HG03139 (cell line): Measurements from ENCODE around the gene TAP2.
"Not testable (repeated sequence)": the region's sequence is repeated elsewhere in the genome, so short reads cannot be mapped to it uniquely, and the experiment has no call there.

Experiments used
- ATAC-seq: cut with Tn5 transposase; IDR thresholded peaks from one replicate; pipeline ENCODE4 v1.9.1; 2021; ENCODE audit not compliant: unreplicated experiment

Gene TAP2

DNA sequence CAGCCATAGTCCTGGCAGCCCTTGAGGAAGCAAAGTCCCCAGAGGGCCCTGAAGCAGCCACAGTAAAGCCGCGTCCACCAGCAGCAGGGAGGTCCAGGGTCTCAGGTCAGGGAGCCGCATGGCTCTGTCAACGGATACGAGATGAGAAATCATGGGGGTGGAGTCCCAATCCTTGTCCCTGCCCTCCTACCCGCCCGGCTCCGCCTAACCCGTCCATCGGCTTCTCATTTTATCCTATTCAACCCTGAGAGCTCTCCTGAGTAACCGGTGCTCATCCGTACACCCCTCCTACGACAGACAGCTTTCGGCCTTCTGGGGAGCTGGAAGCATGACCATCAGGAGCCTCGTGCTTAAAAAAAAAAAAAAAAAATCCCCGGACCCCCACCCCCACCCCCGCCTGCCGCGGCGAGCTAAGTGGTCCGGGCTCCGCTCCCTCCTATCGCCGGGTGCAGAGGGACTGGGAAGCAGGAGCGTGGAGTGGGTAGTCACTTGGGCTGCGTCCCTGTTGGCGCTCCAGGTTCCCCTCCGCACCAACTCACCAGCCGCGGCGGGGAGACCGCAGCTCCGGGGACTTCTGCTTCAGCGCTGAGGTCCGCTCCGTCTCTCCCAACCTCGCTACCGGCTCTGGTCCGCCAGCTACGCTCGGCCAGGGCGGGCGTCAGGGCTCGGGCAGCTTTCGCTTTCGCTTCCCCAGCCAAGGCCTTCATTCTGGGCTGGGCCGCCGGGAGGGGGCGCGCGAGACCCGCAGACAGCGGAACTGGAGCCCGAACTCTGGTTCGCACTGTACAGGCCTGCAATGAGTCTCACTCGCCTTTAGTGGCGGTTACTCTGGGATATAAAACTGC, at the start of gene TAP2:
TAP2 (minus strand) TSS at position 626 of the 845 bp plus-strand sequence; CDS start at position 120, 506 bp downstream.
- peak; percentile 57 for ATAC-seq

DNA sequence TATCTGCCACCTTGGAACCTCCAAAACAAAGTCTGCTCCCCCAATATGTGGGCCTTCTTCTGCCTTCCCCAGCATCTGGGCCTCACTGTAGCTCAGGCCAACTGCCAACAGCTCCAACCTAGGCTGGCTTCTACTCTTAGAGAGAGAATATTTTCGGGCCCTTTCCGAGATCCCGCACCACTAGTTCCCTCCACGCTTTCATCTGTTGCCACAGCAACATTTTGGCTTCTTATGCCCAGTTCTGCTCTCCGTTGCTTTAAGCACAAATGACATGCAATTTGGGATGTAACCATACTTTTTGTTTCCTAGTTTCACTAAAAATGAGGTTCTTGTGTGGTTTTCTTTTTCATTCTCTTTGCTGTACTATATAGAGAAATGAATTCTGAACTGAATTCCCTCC, 49.1 kb upstream of the TAP2 start:
- ATAC-seq: no peak

- no peak for ATAC-seq
Measured at GRCh38 chr6:32886681-32887383, 48.3 kb upstream of the TAP2 start.

DNA sequence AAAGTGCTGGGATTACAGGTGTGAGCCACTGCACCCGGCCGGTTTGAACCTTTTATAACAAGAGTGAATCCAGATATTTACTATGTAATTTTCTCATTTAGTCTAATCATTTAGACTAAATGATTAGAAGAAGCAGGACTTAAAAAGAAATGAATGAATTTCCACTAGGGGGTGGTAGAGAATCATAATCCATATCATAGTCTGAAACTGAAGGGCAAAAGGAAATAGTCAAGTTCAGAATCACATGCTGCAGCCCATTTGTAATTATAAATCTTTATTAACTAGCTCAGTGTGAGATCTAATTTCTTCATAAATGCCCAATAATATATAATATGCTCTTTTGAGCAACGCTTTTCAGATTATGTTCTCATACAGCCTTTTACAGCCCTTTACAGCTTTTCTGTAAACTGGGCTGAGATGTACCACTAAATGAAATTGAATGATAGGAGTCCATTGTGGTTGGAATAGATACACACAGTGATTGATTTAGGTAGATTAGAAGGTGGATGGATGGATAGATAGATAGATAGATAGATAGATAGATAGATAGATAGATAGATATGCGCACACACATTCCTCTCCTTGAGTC, 47.3 kb upstream of the TAP2 start:
- ATAC-seq: no peak

DNA sequence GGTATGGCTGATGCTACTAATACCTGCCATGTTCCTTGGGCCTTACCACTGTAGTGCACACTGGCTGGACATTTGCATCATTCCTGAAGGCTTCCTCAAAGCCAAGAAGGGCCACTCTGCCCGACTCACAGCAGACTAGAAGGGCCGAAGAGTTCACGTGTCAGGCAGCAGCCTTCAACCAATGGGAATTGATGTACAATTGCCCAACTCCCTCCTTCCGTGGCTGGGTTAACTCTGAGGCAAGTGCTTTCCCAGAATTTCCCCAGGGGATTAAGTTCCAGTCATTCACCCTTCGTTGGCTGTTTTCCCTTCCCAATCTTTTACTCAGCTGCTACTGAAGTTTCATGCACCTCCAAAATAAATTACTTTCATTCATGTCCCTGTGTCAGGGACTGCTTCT, 45.2 kb upstream of the TAP2 start:
- ATAC-seq: no peak

DNA sequence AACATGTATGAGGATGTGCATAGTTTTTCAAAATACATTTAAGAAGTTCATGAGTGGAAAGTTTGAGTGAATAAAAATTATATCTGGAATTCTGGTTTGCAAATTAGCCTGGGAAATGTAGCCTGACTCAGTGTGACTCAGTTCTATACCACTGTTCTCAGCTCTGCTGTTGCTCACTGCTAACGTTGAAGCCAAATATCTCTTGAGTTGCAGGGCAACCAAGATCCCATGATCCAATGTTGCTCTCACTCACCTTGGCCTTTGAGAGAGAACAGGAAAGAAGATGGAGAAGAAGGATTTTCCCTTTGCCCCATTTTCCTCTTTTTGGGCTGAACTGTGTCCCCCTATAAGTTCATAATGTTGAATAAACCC, 44.3 kb upstream of the TAP2 start:
- no peak for ATAC-seq

GRCh38 chr6:32880962-32881361, 42.4 kb upstream of the TAP2 start:
- ATAC-seq: not testable (repeated sequence)

DNA sequence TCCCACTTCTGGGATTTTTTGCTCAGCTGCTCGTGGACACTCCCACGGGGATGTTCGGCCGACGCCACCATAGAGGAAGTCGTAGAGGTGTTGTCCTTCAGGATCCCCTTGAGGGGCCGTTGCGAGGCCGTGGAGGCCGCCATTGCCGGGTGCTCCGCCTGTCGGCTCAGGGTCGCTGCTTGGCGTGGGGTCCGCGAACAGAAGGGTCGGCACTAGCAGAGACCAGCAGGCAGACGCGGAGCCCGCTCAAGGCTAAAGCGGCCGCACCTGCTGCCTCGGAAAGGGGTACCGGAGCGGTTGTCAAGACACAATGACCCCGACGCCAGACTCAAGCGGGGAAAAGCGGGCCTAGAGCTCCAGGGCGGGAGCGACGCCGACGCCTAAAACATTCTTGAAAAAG, 41.2 kb upstream of the TAP2 start:
- ATAC-seq: no peak

DNA sequence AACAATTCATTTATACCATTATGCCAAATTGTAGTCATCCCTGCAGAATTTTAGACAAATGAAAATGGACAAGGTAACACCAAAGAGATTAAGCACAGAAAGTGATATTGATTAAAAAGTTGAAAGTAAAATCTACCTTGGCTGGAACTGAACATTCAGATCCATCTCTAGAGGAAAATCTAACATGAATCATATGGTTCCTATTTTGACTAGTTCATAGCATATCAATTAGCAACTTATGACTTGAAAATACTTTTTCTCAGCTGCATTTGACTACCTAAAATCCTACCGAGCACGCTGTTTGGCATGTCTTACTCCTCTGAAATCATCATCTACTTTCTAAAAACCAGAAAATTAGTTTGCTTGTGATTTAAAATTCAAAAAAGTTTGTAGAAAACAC, 38.1 kb upstream of the TAP2 start:
- no peak for ATAC-seq

GRCh38 chr6:32873947-32874346, 35.4 kb upstream of the TAP2 start:
- not testable (repeated sequence) for ATAC-seq

DNA sequence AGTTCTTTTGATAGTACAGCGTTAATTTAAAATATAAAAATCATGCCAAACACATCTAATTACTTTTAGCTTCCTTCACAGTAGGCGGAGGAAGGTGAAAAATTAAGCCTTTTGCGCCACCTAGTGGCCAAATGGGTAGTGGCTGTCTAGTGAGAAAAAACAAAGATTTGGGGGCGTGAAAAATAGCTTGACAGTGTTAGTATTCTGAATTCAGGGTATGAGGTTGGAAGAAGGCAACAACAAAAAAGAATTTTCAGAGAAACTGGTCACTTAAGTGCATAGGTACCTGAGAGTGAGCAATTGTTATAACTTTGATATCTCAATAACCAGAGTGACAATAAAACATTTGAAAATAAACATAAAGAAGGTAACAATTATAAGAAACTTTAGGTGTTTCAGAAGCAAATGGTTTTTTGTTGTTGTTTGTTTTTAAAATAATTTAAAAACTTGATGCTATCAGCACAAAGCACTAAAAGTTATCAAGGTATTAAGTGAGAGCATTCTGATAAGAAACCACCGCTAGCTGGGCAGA, 29.8 kb upstream of the TAP2 start:
- no peak for ATAC-seq

GRCh38 chr6:32867554-32868256, 29.2 kb upstream of the TAP2 start:
- ATAC-seq: no peak

GRCh38 chr6:32867022-32867477, 28.5 kb upstream of the TAP2 start:
- ATAC-seq: no peak

DNA sequence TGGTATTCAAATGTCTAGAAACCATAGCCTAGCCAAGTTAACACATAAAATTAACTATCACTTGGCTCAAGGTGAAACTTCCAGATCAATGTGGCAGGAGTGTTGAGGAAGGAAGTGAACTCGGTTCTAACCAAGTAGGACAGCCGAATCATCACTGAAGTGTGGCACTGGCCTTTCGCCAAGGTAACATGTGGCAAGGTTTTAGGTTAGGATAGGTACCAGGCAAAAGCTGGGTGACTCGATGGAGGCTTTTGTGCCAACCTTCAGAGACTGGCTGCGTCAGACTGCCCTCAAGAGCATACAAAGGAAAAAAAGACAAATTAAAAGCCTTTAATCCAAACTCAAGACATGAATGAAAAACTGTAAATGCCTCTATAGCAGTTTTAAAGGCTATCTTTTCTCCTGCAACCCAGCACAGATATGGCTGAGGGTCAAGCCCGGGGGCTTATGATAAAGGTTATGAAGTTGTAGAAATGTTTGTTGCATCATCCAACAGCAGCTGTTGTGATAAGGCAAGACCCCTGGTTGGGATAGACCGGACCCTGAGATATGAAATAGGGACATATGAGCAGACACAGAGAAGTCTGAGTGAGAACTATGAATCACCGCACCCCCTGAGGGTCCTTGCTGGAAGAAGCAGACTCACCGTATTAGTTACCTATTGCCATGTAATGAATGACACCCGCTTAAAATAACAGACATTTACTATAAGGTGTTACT, 27.3 kb upstream of the TAP2 start:
- ATAC-seq: no peak

GRCh38 chr6:32862725-32863124, 24.2 kb upstream of the TAP2 start:
- ATAC-seq: no peak

GRCh38 chr6:32860674-32861073, 22.1 kb upstream of the TAP2 start:
- no peak for ATAC-seq

DNA sequence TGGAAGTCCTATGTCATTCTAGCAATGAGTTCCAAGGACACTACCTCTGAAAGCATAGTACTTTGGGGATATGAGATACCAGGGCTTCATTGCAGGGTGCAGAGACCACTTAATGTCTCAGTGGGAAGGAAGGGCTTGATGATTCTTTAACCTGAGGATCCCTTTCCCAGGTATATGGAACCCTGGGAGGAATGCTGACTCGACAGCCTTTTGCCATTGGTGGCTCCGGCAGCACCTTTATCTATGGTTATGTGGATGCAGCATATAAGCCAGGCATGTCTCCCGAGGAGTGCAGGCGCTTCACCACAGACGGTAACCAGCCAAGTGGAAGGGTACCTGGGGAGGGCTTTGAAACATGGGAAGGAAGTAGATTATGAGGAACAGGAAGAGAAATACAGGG, 19.7 kb upstream of the TAP2 start:
- no peak for ATAC-seq

- ATAC-seq: no peak
Measured at GRCh38 chr6:32857156-32857891, 18.8 kb upstream of the TAP2 start.

- no peak for ATAC-seq
Measured at GRCh38 chr6:32855467-32856174, 17.1 kb upstream of the TAP2 start.
